ENCODE measurements around the gene APMAP.

The APMAP gene

GRCh38 chr20:24987873-24988835, 4.4 kb downstream of the APMAP start:
- no peak for DNase-seq (ENCODE audit: low spot score)

GRCh38 chr20:24987244-24987643, 5.3 kb downstream of the APMAP start:
- no peak for DNase-seq (ENCODE audit: low spot score)

DNA sequence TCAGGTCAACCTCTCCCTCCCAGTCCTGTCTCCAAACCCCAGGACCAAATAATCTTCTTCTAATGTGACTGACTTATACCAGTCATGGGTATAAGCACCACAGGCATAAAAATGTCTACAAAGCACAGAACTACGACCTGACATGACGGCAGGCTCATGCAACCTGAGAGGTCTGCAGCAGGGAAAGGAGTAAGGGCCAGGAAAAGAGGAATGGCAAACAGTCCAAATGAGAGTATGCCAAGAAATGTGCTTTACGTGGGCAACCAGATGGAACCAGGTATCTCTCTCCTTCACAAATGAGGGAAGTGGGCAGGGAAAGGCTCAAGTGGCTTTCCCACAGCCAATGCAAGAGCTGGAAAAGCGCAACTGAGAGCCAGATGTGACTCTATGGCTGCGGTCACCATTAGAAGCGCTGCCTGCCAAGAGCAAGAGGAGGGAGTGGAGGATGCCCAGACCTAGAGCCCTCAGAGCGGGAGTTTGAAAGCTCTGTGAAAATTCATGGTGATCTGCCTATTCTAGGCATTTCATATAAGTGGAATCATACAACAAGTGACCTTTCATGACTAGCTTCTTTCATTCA, 6.0 kb downstream of the APMAP start:
- DNase-seq (ENCODE audit: low spot score) = no peak

DNA sequence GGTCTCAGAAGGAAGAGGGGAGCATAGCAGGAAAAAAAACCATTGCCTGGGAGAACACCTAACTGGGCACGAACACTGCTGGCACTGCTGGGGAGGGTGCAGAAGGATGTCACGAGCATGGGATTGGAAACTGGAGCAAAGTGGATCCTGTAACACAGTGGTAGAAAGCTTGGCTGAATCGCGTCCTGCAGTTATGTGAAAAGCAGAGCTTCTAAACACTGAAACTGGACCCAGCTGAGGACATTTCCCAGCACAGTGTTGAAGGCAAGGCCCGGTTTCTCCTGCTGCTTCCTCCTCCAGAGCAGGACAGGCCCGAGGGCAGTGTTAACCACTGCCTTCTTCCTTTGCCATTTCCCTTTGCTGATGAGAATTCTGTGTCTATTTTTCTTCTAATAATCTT, 6.7 kb downstream of the APMAP start:
- DNase-seq (ENCODE audit: low spot score) = no peak

GRCh38 chr20:24984961-24985640, 7.5 kb downstream of the APMAP start:
- no peak for DNase-seq (ENCODE audit: low spot score)

DNA sequence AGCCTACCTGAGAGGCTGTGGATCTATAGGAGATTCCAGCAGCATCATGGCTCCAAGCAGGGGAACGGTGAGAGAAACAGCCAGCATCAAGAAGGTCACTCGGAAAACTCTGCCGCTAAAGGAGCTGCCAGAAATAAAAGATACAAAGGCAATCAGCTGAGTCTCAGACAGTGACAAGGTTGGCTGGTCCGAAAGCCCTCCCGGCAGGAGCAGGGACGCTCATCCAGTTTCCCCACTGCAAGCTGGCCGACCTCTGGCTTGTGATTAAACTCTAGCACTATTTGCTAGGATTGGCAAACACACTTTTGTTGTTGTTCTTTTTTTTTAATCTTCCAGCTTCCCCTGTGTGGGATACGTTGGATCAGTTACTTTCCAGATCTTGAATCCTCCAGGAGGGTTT, 8.7 kb downstream of the APMAP start:
- DNase-seq (ENCODE audit: low spot score) = no peak

GRCh38 chr20:24981790-24982189, 10.8 kb downstream of the APMAP start:
- no peak for DNase-seq (ENCODE audit: low spot score)

GRCh38 chr20:24981282-24981681, 11.3 kb downstream of the APMAP start:
- no peak for DNase-seq (ENCODE audit: low spot score)

DNA sequence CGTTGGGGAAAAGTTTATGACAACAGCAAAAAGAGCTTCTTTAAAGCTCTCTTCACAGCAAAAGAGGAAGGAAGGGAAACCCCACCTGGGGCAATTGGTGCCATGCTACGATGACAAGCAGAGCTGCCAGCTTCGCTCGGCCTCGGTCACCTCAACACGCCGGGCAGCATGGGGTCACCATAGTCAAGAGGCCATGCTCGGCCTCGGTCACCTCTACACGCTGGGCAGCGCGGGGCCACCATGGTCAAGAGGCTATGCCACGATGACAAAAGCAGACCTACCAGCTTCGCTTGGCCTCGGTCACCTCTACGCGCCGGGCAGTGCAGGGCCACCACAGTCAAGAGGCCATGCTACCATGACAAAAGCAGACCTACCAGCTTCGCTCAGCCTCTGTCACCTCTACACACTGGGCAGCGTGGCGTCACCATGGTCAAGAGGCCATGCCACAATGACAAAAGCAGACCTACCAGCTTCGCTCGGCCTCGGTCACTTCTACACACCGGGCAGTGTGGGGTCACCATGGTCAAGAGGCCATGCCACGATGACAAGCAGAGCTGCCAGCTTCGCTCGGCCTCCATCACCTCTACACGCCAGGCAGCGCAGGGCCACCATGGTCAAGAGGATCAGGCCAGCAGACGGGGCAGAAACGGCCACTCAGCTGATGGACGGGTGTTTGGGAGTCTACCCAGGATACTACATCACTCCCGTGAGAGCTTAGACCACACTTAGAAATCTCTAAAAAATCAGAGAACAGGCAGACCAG, 12.1 kb downstream of the APMAP start:
- no peak for DNase-seq (ENCODE audit: low spot score)

DNA sequence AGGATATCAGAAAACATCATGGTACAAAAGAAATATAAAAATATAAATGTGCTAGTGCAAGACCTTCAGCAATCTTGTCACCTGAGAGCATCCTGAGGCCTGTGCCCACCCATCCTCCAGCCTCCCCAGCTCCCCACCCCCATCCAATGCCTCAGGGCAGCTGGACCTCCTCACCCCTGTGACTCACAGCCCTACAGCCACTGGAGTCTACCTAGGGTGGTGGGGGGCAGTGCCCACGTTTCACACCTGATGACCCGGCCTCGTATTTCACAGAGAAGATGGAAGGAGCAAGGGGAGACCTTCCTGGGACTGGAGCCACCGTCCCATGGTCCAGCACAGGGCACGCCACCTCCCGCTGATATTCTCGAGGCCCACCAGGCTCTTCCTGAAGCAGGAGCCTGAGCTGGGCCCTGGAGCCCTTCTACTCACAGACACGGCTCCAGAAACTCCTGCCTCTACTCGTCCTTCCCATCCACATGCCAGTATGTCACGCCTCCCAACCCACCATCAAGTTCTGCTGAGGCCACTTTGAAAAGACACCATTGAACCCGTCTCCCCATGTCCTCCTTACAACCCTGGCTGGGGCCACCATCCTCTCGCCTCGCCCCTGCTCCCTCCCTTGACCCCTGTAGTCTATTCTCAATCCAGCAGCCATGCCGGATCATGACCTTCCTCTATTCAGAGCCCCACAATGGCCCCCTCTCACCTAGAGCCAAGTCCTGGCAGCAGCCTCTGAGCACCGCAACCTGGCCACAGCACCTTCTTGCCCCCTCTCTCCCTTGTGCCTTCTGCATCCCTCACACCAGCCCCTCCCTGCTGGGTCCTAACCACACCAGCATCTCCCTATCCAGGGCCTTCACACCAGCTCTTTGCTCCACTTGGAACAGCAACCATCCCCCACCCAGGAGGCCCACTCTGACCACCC, 13.3 kb downstream of the APMAP start:
- DNase-seq (ENCODE audit: low spot score) = no peak

- DNase-seq (ENCODE audit: low spot score) = no peak
These were observed 14.0 kb downstream of the APMAP start for GRCh38 chr20:24978513-24978912.

DNA sequence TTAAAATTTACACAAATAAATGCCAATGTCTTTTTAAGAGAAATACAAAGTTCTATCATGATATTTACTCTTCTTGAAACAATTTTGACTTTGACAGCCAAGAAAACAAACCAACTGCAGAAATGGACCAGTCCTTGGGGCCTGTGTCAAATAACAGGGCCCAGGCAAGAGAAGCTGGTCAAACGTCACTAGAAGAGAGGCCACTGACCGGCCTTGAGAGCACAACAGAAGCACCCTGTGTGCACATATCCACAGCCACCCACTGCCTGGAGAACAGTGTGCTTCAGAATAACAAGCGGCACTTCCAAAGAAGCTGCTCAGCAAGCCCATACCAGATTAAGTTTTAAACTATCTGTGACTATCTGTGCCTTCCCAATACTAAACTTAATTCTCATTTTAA, 14.8 kb downstream of the APMAP start:
- no peak for DNase-seq (ENCODE audit: low spot score)

DNA sequence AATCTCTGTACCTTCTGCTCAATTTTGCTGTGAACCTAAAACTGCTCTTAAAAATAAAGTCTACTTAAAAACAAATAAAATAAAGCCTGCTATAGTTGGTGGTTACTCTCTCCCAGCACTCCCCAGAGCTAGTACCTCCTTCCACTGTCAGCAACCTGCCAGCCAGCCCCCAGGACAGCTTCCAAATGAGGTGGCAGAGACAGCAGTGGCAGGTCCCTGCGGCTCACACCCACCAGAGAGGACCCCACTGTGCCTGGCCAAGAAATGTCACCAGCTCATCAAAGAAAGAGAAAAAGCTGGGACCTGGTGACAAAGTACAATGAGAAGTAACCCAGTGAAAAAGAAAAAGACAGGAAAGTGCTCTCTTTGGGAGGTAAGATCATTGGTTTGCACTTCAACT, 15.2 kb downstream of the APMAP start:
- DNase-seq (ENCODE audit: low spot score) = no peak

- no peak for DNase-seq (ENCODE audit: low spot score)
These were observed 20.2 kb downstream of the APMAP start for GRCh38 chr20:24972341-24972740.

- no peak for DNase-seq (ENCODE audit: low spot score)
These were observed 21.0 kb downstream of the APMAP start for GRCh38 chr20:24971376-24972101.

DNA sequence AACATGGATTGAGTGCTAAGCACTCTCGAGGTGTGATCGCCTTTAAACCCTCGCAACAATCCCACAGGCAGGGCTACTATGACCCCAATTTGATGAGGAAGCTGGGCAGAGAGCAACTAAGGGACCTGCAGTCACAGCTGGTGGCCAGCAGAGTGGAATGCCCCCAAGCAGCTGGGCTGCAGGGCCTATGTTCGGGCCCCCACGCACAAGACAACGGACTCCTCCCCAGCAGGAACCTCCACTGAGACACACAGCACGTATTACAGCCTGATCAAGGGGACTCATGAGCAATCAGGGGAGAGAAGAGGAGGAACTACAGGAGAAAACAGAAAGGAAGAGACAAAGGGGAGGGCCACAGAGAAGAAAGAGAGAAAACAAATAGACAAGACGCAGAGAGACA, 21.8 kb downstream of the APMAP start:
- no peak for DNase-seq (ENCODE audit: low spot score)

DNA sequence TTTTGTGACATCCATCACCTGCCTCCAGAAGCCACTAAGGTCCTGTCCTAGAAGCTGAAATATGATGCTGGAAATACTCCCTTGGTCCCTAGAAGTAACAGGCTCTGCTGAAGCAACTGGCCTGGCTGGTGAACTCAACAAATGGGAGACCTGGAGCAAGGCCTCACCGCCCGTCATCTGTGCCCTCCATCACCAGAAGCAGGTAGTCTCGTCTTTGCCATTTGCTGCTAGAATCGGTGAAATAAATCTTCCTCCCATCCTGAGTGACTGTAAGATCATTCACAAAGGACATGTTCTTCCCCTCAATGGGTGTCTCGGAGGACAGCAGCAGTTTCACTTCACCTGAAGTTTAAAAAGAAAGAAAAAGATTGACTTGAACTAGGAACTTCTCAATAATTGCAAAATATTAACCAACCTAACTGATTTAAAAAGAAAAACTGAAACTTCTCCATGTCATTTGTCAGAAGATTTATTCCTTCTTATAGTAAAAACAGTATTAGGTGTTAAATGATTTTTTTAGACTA, 22.5 kb downstream of the APMAP start:
- no peak for DNase-seq (ENCODE audit: low spot score)

- DNase-seq (ENCODE audit: low spot score) = no peak
These were observed 23.1 kb downstream of the APMAP start for GRCh38 chr20:24969186-24970029.

DNA sequence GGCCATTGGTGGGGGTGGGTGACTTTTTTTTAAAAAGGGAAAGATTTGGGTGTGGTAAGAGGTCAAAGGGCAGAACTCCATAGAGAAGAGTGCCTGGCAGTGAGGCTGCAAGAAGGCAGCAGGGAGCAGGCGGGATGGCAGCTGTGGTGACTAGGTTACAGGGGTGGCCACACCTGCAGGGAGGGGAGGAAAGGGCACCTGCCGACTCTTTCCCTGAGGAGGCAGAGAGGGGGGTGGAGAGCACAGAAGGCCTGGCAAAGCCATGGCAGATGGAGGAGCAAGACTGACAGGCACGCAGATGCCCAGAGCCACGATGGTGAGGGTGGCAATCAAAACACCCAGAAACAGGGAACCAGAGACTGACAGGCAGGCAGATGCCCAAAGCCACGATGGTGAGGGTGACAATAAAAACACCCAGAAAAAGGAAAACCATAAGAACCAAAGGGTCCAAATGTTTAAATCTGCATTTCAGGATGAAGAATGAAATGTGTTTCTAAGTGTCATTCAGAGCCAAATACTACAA, 24.2 kb downstream of the APMAP start:
- DNase-seq (ENCODE audit: low spot score) = no peak
